ENCODE measurements around the gene C19orf53. TPM values are rescaled to one million over a fixed set of nuclear protein-coding genes. Genes with fewer than 3 reads are reported as not detected.
"Not testable (repeated sequence)": the region's sequence is repeated elsewhere in the genome, so short reads cannot be mapped to it uniquely, and the experiment has no call there.

C19orf53 gene
- total RNA-seq, 2 donors from 2014 or later = 47.7 to 103 TPM

DNA sequence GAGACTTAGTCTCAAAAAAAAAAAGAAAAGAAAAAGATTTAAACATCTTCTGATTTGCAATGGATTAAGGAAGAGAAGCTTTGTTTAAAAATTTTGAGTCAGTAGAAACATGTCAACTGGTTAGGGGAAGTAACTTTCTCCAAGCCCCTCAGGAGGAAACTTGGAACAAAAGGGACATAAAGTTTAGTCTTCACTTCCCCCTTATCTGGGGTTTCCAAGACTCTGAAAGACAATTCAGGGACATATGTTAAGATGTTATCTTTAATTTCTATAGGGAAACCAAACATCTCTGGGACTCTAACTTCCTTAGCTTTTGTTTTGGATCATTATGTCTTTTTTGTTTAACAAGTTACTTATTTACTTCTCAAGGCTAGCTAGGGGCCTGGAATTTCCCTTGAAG is 30.1 kb upstream of the C19orf53 start:
- H3K36me3 ChIP-seq (replicated peaks in 1 of 2; ENCODE audit: insufficient read depth in 1 of 2, low read depth in 2 of 2) = no peaks in the 10 kb centered on the region
- intact Hi-C loops (cut with DNase I) = no loop called here
- ATAC-seq = no peak

GRCh38 chr19:13747098-13747453 is 27.2 kb upstream of the C19orf53 start:
- no peaks in the 10 kb centered on the region for H3K27me3 ChIP-seq
- no peak for ATAC-seq
- peak overlapping the region; percentile 14 to 87 (median 57) for H3K27ac ChIP-seq
- H3K9me3 ChIP-seq = no peaks in the 10 kb centered on the region
- H3K4me3 ChIP-seq = peak overlapping the region in 1 of 2 donors; percentile 74
- intact Hi-C loops (cut with DNase I) = no loop called here
- no peak for TF ChIP-seq POLR2A (IDR thresholded peaks at IDR 0.05)
- TF ChIP-seq, protein P1, sequence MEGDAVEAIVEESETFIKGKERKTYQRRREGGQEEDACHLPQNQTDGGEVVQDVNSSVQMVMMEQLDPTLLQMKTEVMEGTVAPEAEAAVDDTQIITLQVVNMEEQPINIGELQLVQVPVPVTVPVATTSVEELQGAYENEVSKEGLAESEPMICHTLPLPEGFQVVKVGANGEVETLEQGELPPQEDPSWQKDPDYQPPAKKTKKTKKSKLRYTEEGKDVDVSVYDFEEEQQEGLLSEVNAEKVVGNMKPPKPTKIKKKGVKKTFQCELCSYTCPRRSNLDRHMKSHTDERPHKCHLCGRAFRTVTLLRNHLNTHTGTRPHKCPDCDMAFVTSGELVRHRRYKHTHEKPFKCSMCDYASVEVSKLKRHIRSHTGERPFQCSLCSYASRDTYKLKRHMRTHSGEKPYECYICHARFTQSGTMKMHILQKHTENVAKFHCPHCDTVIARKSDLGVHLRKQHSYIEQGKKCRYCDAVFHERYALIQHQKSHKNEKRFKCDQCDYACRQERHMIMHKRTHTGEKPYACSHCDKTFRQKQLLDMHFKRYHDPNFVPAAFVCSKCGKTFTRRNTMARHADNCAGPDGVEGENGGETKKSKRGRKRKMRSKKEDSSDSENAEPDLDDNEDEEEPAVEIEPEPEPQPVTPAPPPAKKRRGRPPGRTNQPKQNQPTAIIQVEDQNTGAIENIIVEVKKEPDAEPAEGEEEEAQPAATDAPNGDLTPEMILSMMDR (IDR thresholded peaks at IDR 0.05) = no peak
- no peak for DNase-seq
- peaks cover 0 to 2% of the 10 kb centered on the region in 2 donors for H3K36me3 ChIP-seq (replicated peaks in 1 of 2; ENCODE audit: insufficient read depth in 1 of 2, low read depth in 2 of 2)
- peaks cover 20% of the 10 kb centered on the region for H3K4me1 ChIP-seq
- WGBS, 2 donors = 82 to 84% methylated on average over 8 of the region's 8 CpGs

More for the DNA sequence above, 30.1 kb upstream of the C19orf53 start:
- TF ChIP-seq POLR2A (IDR thresholded peaks at IDR 0.05) = no peak
- TF ChIP-seq, protein P1 (IDR thresholded peaks at IDR 0.05) = no peak
- no peaks in the 10 kb centered on the region for H3K27me3 ChIP-seq
- H3K4me1 ChIP-seq = peaks cover 14% of the 10 kb centered on the region
- H3K27ac ChIP-seq = peak overlapping the region in 1 of 4 donors; percentile 22
- H3K4me3 ChIP-seq = no peak overlapping the region
- DNase-seq = no peak
- H3K9me3 ChIP-seq = no peaks in the 10 kb centered on the region

DNA sequence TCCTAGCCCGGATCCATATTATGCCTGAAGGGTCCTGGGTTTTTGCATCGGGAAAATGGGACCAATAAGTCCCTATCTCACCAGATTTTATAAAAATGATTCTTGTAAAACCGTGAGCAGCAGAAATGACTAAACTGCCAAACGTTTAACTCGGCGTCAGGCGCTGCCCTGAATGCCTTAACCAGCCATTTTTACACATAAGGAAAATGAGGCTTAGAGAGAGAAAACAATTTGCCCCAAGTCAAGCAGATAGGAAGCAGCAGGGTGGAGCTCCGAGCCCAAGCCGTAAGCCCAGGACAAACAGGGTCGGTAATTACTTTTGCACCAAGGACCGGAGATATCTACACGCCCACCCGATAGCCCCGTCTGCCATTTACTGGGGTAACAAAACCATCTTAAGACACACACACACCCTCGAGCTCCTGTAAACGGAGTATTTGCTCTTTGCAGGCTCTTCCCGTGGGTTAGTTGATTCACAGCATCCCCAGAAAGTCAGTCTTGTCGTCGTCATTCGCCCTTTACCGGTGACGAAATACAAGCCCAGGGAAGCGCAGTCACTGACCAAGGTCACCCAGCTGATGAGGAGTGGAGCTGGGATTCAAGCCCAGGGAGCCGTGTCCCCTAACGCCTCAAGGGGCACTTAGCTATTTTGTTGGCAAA is 26.0 kb upstream of the C19orf53 start:
- no peak for TF ChIP-seq POLR2A (IDR thresholded peaks at IDR 0.05)
- TF ChIP-seq, protein P1 (IDR thresholded peaks at IDR 0.05) = no peak
- peaks cover 0 to 2% of the 10 kb centered on the region in 2 donors for H3K36me3 ChIP-seq (replicated peaks in 1 of 2; ENCODE audit: insufficient read depth in 1 of 2, low read depth in 2 of 2)
- intact Hi-C loops (cut with DNase I) = no loop called here
- ATAC-seq (no peak), DNase-seq (peak in 2 of 4 donors; percentile 38)
- 0 to 1% methylated on average over 18 to 25 of the region's 25 CpGs for WGBS, 2 donors
- H3K4me1 ChIP-seq = peaks cover 20% of the 10 kb centered on the region
- peak overlapping the region; percentile 54 to 87 (median 77) for H3K27ac ChIP-seq
- no peaks in the 10 kb centered on the region for H3K9me3 ChIP-seq
- H3K27me3 ChIP-seq = no peaks in the 10 kb centered on the region
- H3K4me3 ChIP-seq = peak overlapping the region; percentile 74 to 87

DNA sequence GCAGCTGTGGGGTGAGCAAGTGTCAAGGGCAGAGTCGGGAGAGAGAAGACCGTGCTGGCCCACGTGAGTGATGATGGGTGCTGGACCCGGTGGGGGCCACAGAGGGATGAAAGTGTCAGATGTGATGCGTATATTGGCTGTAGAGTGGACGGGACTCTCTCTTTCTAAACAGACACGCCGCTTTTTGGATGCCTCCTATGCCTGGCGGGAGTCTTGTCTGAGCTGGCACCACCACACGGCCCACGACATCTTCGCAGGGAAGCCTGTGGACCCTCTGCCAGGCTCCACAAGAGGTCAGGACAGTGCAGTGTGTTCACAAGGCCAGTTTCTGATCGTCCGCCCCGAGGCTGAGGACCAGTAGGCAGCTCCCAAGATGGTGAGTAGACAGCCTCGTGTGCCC is 22.8 kb upstream of the C19orf53 start:
- Histone ChIP-seq H3K27ac (no peak overlapping the region), H3K4me3 (no peak overlapping the region), H3K27me3 (no peaks in the 10 kb centered on the region), H3K9me3 (no peaks in the 10 kb centered on the region), H3K36me3 (replicated peaks in 1 of 2; ENCODE audit: insufficient read depth in 1 of 2, low read depth in 2 of 2) (peaks cover 5 to 14% of the 10 kb centered on the region in 2 donors), H3K4me1 (peaks cover 20% of the 10 kb centered on the region)
- 75 to 85% methylated on average over 10 to 16 of the region's 16 CpGs for WGBS, 2 donors
- intact Hi-C loops (cut with DNase I) = no loop called here
- ATAC-seq (no peak), DNase-seq (no peak)
- no peak for TF ChIP-seq POLR2A (IDR thresholded peaks at IDR 0.05)
- TF ChIP-seq, protein P1 (IDR thresholded peaks at IDR 0.05) = no peak

DNA sequence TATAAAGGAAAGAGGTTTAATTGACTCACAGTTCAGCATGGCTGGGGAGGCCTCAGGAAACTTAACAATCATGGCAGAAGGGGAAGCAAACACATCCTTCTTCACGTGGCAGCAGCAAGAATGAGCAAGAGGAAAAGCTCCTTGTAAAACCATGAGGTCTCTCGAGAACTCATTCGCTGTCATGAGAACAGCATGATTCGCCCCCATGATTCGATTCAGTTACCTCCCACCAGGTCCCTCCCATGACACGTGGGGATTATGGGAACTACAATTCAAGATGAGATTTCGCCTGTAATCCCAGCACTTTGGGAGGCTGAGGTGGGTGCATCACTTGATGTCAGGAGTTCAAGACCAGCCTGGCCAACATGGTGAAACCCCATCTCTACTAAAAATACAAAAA is 20.6 kb upstream of the C19orf53 start:
- H3K27ac ChIP-seq; H3K27me3 ChIP-seq; H3K4me3 ChIP-seq; DNase-seq; ATAC-seq; intact Hi-C loops (cut with DNase I); H3K9me3 ChIP-seq: not testable (repeated sequence)
- Histone ChIP-seq H3K36me3 (replicated peaks in 1 of 2; ENCODE audit: insufficient read depth in 1 of 2, low read depth in 2 of 2) (peaks cover 5 to 23% of the 10 kb centered on the region in 2 donors), H3K4me1 (peaks cover 11% of the 10 kb centered on the region)
- 87 to 94% methylated on average over 7 of the region's 7 CpGs for WGBS, 2 donors
